Parathyroid adenoma (tissue), 2 donors: ENCODE measurements around the gene CTSZ.

ENCODE experiments used
- H2AFZ ChIP-seq: fragments of 300-600 bp; sonication (generic); one replicate; pipeline ENCODE4 v1.7.0; 2017; ENCODE audit warnings: antibody characterized with exemption, mild to moderate bottlenecking
- H3K27ac ChIP-seq: fragments of 300-600 bp; sonication (generic); one replicate; pipeline ENCODE4 v1.7.0; 2017
- H3K27me3 ChIP-seq: fragments of 300-600 bp; sonication (generic); one replicate; pipeline ENCODE4 v1.7.0; 2017; ENCODE audit warnings: low read length; ENCODE audit not compliant: control insufficient read depth, insufficient read depth
- H3K36me3 ChIP-seq: fragments of 300-600 bp; sonication (generic); one replicate; pipeline ENCODE4 v1.7.0; 2017; ENCODE audit warnings: low read length; ENCODE audit not compliant: control insufficient read depth, insufficient read depth
- H3K4me1 ChIP-seq: fragments of 300-600 bp; sonication (generic); one replicate; pipeline ENCODE4 v1.7.0; 2017; ENCODE audit warnings: control low read depth
- H3K4me2 ChIP-seq: fragments of 300-600 bp; sonication (generic); one replicate; pipeline ENCODE4 v1.7.0; 2017; ENCODE audit warnings: low read length
- H3K4me3 ChIP-seq: fragments of 300-600 bp; sonication (generic); one replicate; pipeline ENCODE4 v1.7.0; 2017; ENCODE audit warnings: low read depth, low read length
- H3K79me2 ChIP-seq: fragments of 300-600 bp; sonication (generic); one replicate; pipeline ENCODE4 v1.7.0; 2017; ENCODE audit warnings: control low read depth
- H3K9ac ChIP-seq: fragments of 300-600 bp; sonication (generic); one replicate; pipeline ENCODE4 v1.7.0; 2017; ENCODE audit warnings: mild to moderate bottlenecking
- H3K9me3 ChIP-seq: fragments of 300-600 bp; sonication (generic); one replicate; pipeline ENCODE4 v1.7.0; 2017; ENCODE audit warnings: low read length; ENCODE audit not compliant: control insufficient read depth
- CTCF ChIP-seq: fragments of 300-600 bp; sonication (generic); IDR thresholded peaks from one replicate; pipeline ENCODE4 v1.7.0; 2017; ENCODE audit warnings: antibody characterized with exemption, mild to moderate bottlenecking
- donor health status: primary hyperparathyroidism.

The CTSZ gene

GRCh38 chr20:59048681-59049030, 41.6 kb upstream of the CTSZ start:
- Histone ChIP-seq H3K9ac (no peak overlapping the region), H3K4me3 (no peak overlapping the region), H3K79me2 (no peaks in the 10 kb centered on the region), H3K27ac (no peak overlapping the region), H3K4me2 (no peak overlapping the region), H3K36me3 (no peaks in the 10 kb centered on the region), H2AFZ (no peak overlapping the region), H3K27me3 (no peaks in the 10 kb centered on the region), H3K9me3 (no peaks in the 10 kb centered on the region), H3K4me1 (no peaks in the 10 kb centered on the region)
- no peak for TF ChIP-seq CTCF

- Histone ChIP-seq H3K27ac (no peak overlapping the region), H3K4me3 (no peak overlapping the region), H3K79me2 (no peaks in the 10 kb centered on the region), H2AFZ (no peak overlapping the region), H3K36me3 (no peaks in the 10 kb centered on the region), H3K4me1 (peaks cover 1% of the 10 kb centered on the region), H3K9ac (no peak overlapping the region), H3K4me2 (no peak overlapping the region), H3K9me3 (no peaks in the 10 kb centered on the region), H3K27me3 (no peaks in the 10 kb centered on the region)
- TF ChIP-seq CTCF = no peak
Observed at GRCh38 chr20:59047938-59048680, 41.1 kb upstream of the CTSZ start.

GRCh38 chr20:59046862-59047261, 39.8 kb upstream of the CTSZ start:
- H3K4me2 ChIP-seq = no peak overlapping the region
- no peak overlapping the region for H2AFZ ChIP-seq
- H3K27me3 ChIP-seq = no peaks in the 10 kb centered on the region
- H3K9ac ChIP-seq = no peak overlapping the region
- TF ChIP-seq CTCF = no peak
- no peak overlapping the region for H3K4me3 ChIP-seq
- no peak overlapping the region for H3K27ac ChIP-seq
- peaks cover 7% of the 10 kb centered on the region for H3K79me2 ChIP-seq
- H3K9me3 ChIP-seq = no peaks in the 10 kb centered on the region
- peaks cover 2% of the 10 kb centered on the region for H3K4me1 ChIP-seq
- H3K36me3 ChIP-seq = no peaks in the 10 kb centered on the region

GRCh38 chr20:59044796-59045195, 37.7 kb upstream of the CTSZ start:
- no peak overlapping the region for H3K4me2 ChIP-seq
- H3K9me3 ChIP-seq = no peaks in the 10 kb centered on the region
- TF ChIP-seq CTCF = no peak
- peaks cover 19% of the 10 kb centered on the region for H3K79me2 ChIP-seq
- H2AFZ ChIP-seq = peak overlapping the region; percentile 81
- no peak overlapping the region for H3K4me3 ChIP-seq
- no peak overlapping the region for H3K27ac ChIP-seq
- no peak overlapping the region for H3K9ac ChIP-seq
- no peaks in the 10 kb centered on the region for H3K36me3 ChIP-seq
- no peaks in the 10 kb centered on the region for H3K27me3 ChIP-seq
- H3K4me1 ChIP-seq = peaks cover 2% of the 10 kb centered on the region

- no peaks in the 10 kb centered on the region for H3K27me3 ChIP-seq
- no peaks in the 10 kb centered on the region for H3K36me3 ChIP-seq
- no peak for TF ChIP-seq CTCF
- peaks cover 19% of the 10 kb centered on the region for H3K79me2 ChIP-seq
- no peak overlapping the region for H3K9ac ChIP-seq
- no peak overlapping the region for H3K4me2 ChIP-seq
- no peak overlapping the region for H3K27ac ChIP-seq
- peaks cover 2% of the 10 kb centered on the region for H3K4me1 ChIP-seq
- no peak overlapping the region for H3K4me3 ChIP-seq
- no peaks in the 10 kb centered on the region for H3K9me3 ChIP-seq
- peak overlapping the region; percentile 81 for H2AFZ ChIP-seq
Observed at GRCh38 chr20:59044295-59044694, 37.2 kb upstream of the CTSZ start.
